GM12892 (cell line): ENCODE data around the gene AATF.

ENCODE experiments used
- POLR2A ChIP-seq: IDR thresholded peaks from 2 replicates; pipeline ENCODE4 v1.6.1; 2011; ENCODE audit warnings: low read depth, low read length, control low read depth
- POLR2AphosphoS5 ChIP-seq: IDR thresholded peaks from 2 replicates; pipeline ENCODE4 v1.6.1; 2011; ENCODE audit warnings: low read depth, low read length, control low read depth

- TF ChIP-seq POLR2AphosphoS5 (no peak), POLR2A (no peak)
Measured at GRCh38 chr17:36942019-36942599, 6.6 kb upstream of the AATF start.
